Duodenal mucosa (tissue), 2 donors: ENCODE data around the gene XDH.

Source experiments
- H3K27ac ChIP-seq: one replicate; pipeline ENCODE4 v1.7.0; 2013; ENCODE audit warnings: low read depth, low read length
- H3K27me3 ChIP-seq, 2 donors: one replicate each; pipeline ENCODE4 v1.7.0; 2013; ENCODE audit warnings: low read length in 2 of 2, control low read depth in 1 of 2; ENCODE audit not compliant: insufficient read depth in 2 of 2, control insufficient read depth in 1 of 2
- H3K36me3 ChIP-seq, 2 donors: one replicate each; pipeline ENCODE4 v1.7.0; 2013; ENCODE audit warnings: low read length in 2 of 2, control low read depth in 1 of 2; ENCODE audit not compliant: insufficient read depth in 2 of 2, control insufficient read depth in 1 of 2
- H3K4me1 ChIP-seq, 2 donors: one replicate each; pipeline ENCODE4 v1.7.0; 2013; ENCODE audit warnings: low read length in 2 of 2, control low read depth in 1 of 2; ENCODE audit not compliant: insufficient read depth in 2 of 2, control insufficient read depth in 1 of 2
- H3K4me3 ChIP-seq, 2 donors: one replicate each; pipeline ENCODE4 v1.7.0; 2013; ENCODE audit warnings: low read length in 2 of 2, low read depth in 1 of 2
- H3K9ac ChIP-seq, 2 donors: one replicate each; pipeline ENCODE4 v1.7.0; 2013; ENCODE audit warnings: low read length in 2 of 2, low read depth in 1 of 2
- H3K9me3 ChIP-seq, 2 donors: one replicate each; pipeline ENCODE4 v1.7.0; 2013; ENCODE audit warnings: low read length in 2 of 2, control low read depth in 1 of 2; ENCODE audit not compliant: control insufficient read depth in 1 of 2

Gene XDH

DNA sequence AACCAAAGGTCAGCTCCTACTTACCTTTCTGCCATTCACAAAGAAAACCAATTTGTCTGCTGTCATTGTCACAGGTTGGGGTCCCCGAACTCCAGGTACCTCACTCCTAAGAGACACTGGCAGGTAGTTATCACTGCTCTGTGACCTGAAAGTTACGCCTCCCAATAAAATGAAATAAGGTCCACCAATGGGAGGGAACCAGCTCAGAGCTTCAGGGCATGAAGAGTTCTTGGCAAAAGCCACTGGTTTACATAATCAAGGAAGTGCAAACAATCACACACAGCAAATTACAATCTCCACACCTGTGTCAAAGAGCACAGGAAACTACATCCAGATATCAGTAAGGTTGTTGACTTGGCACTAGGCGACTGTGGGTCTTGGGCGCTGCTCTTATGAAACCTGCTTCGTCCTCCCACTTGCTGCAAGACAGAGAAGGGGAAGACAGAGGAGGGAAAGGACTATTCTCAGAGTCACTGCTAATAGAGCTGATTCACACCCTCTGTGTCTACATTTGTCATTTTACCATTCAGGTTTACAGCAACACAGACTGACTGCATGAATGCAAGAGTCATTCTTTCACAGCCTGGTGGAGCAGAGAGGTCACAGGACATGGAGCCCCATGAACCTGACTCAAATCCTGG lies at the start of gene XDH:
TSS of gene XDH (minus strand) at position 142 of the 641 bp plus-strand sequence. CDS start at position 66, 76 bp downstream.
- Histone ChIP-seq H3K4me1 (peaks cover 15 to 17% of the 10 kb centered on the region in 2 donors), H3K27ac (peak within 1 kb of the TSS; percentile 28), H3K9me3 (no peaks in the 10 kb centered on the region), H3K36me3 (no peaks in the 10 kb centered on the region), H3K9ac (peak within 1 kb of the TSS; percentile 74 to 81), H3K27me3 (no peaks in the 10 kb centered on the region), H3K4me3 (peak within 1 kb of the TSS; percentile 68 to 82)

DNA sequence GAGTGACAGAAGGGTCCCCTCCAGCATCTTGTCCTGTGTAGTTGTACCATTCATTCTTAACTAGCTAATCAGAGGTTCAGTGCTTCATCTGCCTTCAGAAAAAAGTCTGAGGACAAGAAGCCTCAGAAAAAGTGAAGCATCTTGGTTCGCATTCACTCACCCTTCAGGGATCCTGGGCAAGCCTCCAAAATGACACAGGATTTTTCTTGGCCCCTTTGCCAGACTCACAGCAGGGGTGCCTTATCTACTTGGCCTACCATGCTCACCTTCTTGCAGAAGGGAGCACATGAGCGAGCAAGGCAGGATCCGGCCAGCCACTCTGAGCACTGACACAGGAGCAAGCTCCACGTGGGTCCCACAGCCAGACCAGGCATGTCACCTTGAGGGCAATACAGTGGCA lies 43.1 kb upstream of the XDH start:
- Histone ChIP-seq H3K4me1 (no peaks in the 10 kb centered on the region), H3K36me3 (no peaks in the 10 kb centered on the region), H3K9me3 (peaks cover under 1 to 35% of the 10 kb centered on the region in 2 donors), H3K27me3 (no peaks in the 10 kb centered on the region), H3K9ac (no peak overlapping the region), H3K4me3 (no peak overlapping the region), H3K27ac (no peak overlapping the region)

DNA sequence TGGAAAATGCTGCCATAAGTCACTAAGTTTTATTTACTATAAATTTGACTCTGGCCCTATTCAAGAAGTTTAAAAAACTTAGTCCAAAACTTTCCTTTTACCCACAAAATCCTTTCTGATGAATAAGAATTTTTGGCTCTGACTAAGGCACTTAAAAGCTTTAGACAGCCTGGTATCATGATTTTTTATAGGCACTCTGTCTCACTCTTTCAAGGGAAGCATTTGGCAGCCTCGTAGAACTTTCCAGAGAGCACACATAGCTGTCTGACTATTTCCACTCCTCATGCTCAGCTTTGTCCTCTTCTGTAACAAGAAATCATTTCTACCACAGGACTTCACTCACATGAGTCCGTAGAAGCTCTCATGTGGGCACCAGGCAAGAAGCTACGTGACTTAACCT lies 32.3 kb upstream of the XDH start:
- H3K4me3 ChIP-seq, result no peak overlapping the region
- no peaks in the 10 kb centered on the region for H3K36me3 ChIP-seq
- H3K9me3 ChIP-seq, result peaks cover 9% of the 10 kb centered on the region in 2 donors
- H3K27me3 ChIP-seq, result no peaks in the 10 kb centered on the region
- no peak overlapping the region for H3K9ac ChIP-seq
- no peak overlapping the region for H3K27ac ChIP-seq
- peaks cover 0 to 8% of the 10 kb centered on the region in 2 donors for H3K4me1 ChIP-seq

DNA sequence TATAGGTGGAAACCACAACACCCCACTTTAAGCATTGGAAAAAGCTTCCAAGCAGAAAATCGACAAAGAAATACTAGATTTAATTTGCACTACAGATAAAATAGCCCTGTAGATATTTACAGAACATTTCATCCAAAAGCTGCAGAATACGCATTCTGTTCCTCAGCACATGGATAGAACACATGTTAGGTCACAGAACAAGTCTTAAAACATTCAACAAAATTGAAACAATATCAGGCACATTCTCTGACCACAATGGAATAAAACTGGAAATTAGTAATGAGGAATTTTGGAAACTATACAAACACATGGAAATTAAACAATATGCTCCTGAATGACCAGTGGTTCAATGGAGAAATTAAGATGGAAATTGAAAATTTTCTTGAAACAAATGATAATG lies 27.8 kb upstream of the XDH start:
- Histone ChIP-seq H3K36me3 (no peaks in the 10 kb centered on the region), H3K27me3 (no peaks in the 10 kb centered on the region), H3K9ac (no peak overlapping the region), H3K4me3 (no peak overlapping the region), H3K27ac (no peak overlapping the region), H3K9me3 (no peaks in the 10 kb centered on the region), H3K4me1 (peaks cover 0 to 8% of the 10 kb centered on the region in 2 donors)

DNA sequence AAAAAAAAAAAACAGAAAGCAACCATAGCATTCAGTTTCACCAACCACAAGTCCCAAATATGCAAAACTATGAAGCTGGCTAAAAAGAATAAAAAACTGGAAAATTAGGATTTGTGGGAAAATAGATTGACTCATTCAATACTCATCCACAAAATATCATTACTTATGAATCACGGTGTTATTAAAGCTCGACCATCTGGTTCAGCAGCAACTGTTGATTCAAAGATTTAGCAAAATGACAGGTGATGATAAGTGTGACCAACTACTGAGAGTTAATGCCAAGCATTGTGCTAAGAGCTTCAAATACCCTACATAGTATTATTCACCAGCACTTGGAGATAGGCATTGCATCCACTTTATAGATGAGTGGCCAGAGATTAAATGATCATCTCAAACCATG lies 26.2 kb upstream of the XDH start:
- H3K9me3 ChIP-seq, result no peaks in the 10 kb centered on the region
- H3K9ac ChIP-seq, result no peak overlapping the region
- H3K4me1 ChIP-seq, result peaks cover 0 to 5% of the 10 kb centered on the region in 2 donors
- H3K4me3 ChIP-seq, result no peak overlapping the region
- H3K36me3 ChIP-seq, result no peaks in the 10 kb centered on the region
- H3K27me3 ChIP-seq, result no peaks in the 10 kb centered on the region
- no peak overlapping the region for H3K27ac ChIP-seq

DNA sequence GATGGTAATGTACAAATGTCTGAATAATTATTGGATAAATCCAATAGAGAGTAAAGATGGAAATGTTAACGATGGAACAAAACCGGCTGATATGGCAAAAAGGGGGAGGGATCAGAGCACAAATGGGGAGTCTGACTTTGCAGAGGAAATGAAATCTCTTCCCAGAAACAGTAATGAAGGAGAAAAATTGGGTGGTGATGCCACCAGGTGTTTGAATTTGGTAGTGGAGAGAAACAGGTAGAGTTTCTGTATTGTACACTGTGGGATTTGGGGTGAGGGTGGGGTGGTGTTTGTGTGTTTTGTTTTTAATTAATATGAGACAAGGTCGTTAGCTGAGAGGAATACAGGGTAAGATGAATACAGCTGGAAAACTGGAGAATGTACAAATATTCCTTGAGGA lies 20.4 kb upstream of the XDH start:
- H3K9ac ChIP-seq, result no peak overlapping the region
- no peak overlapping the region for H3K27ac ChIP-seq

DNA sequence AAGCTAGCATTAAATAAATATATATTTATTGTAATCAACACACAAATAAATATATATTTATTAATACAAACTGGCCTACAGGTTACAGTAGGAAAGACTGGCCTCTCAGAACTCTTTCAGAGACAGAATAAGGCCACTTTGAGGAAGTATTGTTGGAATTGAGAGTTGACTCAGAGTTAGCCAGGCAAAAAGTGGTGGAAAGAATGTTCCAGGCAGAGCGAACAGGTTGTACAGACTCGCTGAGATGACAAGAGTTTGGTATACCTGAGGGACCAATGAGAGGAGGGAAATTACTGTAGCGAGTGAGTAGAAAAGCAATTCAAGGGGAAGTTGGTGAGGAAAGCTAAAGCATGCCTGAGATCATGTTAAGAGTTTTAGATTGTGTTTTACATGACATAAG lies 19.0 kb upstream of the XDH start:
- Histone ChIP-seq H3K9me3 (no peaks in the 10 kb centered on the region), H3K4me3 (no peak overlapping the region), H3K27me3 (no peaks in the 10 kb centered on the region), H3K36me3 (no peaks in the 10 kb centered on the region), H3K27ac (no peak overlapping the region), H3K4me1 (peaks cover 0 to 14% of the 10 kb centered on the region in 2 donors), H3K9ac (no peak overlapping the region)

More for the DNA sequence above, 20.4 kb upstream of the XDH start:
- Histone ChIP-seq H3K27me3 (no peaks in the 10 kb centered on the region), H3K36me3 (no peaks in the 10 kb centered on the region), H3K4me3 (no peak overlapping the region), H3K9me3 (no peaks in the 10 kb centered on the region), H3K4me1 (peaks cover 0 to 9% of the 10 kb centered on the region in 2 donors)

DNA sequence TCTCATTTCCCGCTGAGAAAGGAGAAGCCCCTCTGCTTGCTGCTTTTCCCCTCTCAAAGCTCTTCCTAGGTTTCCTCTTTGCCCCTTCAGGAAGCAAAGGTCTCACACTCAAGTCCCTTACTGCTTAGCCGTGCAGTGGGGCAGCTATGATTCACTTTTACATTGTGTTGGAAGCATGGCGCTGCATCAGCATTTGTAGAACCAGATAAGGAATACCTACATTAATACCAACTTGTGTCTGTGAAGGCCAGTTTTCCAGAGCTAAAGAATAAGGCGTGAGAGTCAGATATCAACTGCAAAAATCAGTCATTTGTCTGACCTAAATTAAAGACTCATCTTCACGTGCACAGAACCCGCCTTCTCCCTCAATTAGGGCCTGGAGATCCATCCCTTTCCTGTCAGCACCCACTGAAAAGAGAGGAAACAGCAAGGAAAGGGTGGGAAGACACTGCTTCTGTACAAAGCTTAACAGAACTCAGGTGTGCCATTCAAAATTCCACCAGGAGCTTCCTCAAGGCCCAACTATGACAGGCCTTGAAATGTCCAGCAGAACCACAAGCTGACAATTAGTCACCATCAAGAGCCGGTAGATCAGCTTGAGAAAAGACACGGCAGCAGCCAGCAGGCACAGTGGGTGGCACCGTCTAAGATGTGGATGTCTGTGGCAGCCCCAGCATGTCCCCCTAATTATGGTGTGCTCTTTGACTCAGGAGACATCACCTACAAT lies 16.1 kb upstream of the XDH start:
- no peak overlapping the region for H3K27ac ChIP-seq
- no peaks in the 10 kb centered on the region for H3K36me3 ChIP-seq
- no peak overlapping the region for H3K4me3 ChIP-seq
- no peaks in the 10 kb centered on the region for H3K27me3 ChIP-seq
- peaks cover 0 to 14% of the 10 kb centered on the region in 2 donors for H3K4me1 ChIP-seq
- no peak overlapping the region for H3K9ac ChIP-seq
- no peaks in the 10 kb centered on the region for H3K9me3 ChIP-seq

DNA sequence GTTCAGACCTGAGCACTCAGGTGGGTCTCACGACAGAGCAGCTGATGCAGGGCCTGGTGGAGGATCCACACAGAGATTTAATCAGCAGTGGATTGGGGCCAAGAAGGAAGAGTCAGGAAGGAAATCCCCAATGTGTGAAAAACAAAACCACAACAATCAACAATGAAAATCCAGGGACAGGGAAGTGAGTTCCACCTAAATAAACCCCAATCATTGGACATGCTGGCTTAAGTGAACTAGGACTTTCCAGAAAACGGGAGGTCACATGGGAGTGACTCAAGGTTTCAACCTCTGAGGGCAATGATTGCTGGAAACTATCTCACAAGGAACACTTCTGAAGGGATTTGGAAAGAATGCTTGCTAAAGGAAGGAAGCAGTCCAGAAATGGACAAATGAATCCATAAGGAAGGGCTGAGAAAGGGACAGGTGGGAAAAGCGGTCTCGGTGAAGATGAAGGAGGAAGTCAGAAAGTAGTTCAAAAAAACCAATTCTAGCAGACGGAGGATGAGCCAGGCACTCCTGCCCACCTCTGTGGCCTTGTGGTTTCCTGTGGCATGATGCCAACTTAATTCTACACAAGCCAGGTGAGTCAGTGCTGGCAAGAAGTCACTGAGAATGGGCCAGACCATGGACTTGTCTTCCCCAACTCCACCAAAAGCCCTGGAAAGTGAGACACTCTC lies 15.4 kb upstream of the XDH start:
- Histone ChIP-seq H3K9ac (no peak overlapping the region), H3K4me3 (no peak overlapping the region), H3K4me1 (peaks cover 0 to 14% of the 10 kb centered on the region in 2 donors), H3K27me3 (no peaks in the 10 kb centered on the region), H3K9me3 (no peaks in the 10 kb centered on the region), H3K27ac (no peak overlapping the region), H3K36me3 (no peaks in the 10 kb centered on the region)

DNA sequence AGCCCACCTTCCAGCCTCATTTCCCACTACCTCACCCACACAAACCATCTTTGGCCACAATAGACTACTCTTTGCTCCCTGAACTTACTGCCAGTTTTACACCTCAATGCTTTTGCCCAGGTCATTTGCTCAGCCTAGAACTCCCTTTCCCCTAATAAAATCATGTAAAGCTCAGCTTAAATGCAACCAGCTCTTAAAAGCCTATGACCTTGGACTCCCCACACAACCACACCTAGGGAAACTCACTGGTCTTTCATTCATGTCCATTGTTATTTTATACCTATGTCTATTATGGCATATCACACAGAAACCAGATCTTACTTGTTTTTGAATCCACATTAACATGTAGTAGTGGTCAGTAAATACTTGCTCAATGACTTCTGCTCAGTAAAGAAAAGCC lies 14.5 kb upstream of the XDH start:
- H3K9me3 ChIP-seq, result no peaks in the 10 kb centered on the region
- no peak overlapping the region for H3K27ac ChIP-seq
- peaks cover 0 to 14% of the 10 kb centered on the region in 2 donors for H3K4me1 ChIP-seq
- H3K27me3 ChIP-seq, result no peaks in the 10 kb centered on the region
- no peak overlapping the region for H3K4me3 ChIP-seq
- H3K36me3 ChIP-seq, result no peaks in the 10 kb centered on the region
- H3K9ac ChIP-seq, result no peak overlapping the region
